Fibroblast of the aortic adventitia (primary cell): ENCODE data around the gene ASB6. TPM values are rescaled to one million over a fixed set of nuclear protein-coding genes. Genes with fewer than 3 reads are reported as not detected.

Experiments used
- DNase-seq: peaks from one replicate; pipeline ENCODE4 v3.0.0-alpha.2; 2010; ENCODE audit warnings: low read depth
- H3K4me3 ChIP-seq: 2 replicates; pipeline ENCODE4 v1.5.1; 2011; ENCODE audit warnings: low read depth, mild to moderate bottlenecking, control low read depth, low read length, moderate library complexity
- total RNA-seq: library from RNA; depleted of rRNA; stranded (reverse); fragments of >200 nt; gene quantifications from 2 replicates; pipeline ENCODE4 v1.2.3, GENCODE V29; 2012; ENCODE audit warnings: low replicate concordance
- TF ChIP-seq, protein P1 (sequence below): IDR thresholded peaks from 2 replicates; pipeline ENCODE4 v1.5.1; 2011; ENCODE audit warnings: mild to moderate bottlenecking, low read length, control low read depth, inconsistent platforms; ENCODE audit not compliant: insufficient read depth

The ASB6 gene
- total RNA-seq, 1 donor: 14.0 TPM

- H3K4me3 ChIP-seq: no peak overlapping the region
- TF ChIP-seq, protein P1, sequence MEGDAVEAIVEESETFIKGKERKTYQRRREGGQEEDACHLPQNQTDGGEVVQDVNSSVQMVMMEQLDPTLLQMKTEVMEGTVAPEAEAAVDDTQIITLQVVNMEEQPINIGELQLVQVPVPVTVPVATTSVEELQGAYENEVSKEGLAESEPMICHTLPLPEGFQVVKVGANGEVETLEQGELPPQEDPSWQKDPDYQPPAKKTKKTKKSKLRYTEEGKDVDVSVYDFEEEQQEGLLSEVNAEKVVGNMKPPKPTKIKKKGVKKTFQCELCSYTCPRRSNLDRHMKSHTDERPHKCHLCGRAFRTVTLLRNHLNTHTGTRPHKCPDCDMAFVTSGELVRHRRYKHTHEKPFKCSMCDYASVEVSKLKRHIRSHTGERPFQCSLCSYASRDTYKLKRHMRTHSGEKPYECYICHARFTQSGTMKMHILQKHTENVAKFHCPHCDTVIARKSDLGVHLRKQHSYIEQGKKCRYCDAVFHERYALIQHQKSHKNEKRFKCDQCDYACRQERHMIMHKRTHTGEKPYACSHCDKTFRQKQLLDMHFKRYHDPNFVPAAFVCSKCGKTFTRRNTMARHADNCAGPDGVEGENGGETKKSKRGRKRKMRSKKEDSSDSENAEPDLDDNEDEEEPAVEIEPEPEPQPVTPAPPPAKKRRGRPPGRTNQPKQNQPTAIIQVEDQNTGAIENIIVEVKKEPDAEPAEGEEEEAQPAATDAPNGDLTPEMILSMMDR: no peak
- no peak for DNase-seq
Observed at GRCh38 chr9:129629251-129629820, 12.6 kb downstream of the ASB6 start.

GRCh38 chr9:129628709-129629108 is 13.2 kb downstream of the ASB6 start:
- no peak for DNase-seq
- H3K4me3 ChIP-seq: peak overlapping the region; percentile 35
- TF ChIP-seq, protein P1: no peak

DNA sequence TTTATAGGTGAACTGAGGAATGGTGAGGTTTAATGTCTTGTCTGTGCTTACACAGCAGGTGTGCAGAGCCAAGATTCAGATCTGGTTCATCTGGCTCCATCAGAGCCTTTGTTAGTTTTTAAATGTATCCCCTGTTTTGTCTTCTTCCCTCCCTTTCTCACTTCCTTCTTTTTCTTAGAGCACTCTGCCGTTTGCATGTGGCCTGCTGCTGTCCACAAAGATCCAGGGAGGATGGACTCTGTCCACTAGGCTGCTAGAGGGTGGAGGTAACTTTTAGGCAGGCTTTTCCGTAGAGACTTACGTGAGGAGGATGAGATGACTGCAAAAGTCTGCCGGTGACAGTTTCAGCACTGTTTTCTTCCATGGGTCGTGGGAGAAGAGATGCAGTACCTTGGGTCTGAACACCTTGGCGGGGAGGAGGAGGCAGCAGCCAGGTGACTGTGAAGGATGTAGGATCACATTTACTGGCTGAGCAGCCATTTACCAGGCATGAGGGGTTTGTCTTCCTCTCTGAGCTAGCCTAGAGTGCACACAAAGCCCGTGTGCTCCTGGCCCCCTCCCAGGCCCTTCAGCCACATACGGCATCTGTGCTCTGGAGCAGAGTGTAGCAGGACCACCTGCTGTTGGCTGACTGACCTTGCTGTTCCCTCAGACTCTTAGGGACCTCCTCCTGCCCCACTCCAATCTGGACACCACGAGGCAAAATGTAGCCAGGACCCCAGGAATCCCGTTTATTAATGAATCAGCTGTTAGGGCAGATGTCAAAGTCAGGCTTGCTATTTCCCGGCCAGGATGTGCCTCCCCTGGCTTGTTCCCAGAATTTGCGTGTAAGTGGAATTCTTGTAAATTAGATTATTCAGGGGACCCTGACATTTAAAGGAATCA is 14.2 kb downstream of the ASB6 start:
- peak overlapping the region; percentile 89 for H3K4me3 ChIP-seq
- DNase-seq: no peak
- TF ChIP-seq, protein P1: no peak

DNA sequence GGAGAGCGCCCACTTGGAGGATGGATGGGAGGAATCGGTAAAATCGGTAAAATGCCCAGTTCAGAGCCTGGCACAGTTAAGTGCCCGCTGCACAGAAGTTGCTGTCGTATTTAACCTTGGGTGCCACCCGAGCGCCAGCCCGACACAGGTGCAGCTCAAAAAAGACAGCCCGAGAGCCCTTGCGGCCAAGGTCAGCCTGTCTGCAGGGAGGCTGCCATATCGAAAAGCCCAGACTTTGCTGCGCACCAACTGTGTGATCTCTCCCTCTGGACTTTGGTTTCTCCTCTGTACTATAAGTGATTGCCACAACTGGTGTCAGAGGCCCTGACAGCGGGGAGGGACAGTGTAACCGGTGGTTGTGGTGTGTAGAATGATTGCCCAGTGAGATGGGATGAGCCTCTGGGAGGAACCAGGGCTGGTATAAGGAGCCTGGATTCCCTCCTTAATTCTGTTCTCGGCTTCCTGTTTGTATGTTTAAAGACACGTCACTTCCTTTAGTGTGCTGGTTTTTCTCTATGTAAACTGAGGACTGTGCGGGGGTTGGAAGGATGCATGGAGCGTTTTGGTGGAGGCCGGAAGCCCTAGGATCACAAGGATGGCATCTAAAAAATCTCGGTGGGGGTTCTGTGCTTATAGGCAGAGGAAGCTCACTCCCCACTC is 15.2 kb downstream of the ASB6 start:
- peak; percentile 71 for DNase-seq
- TF ChIP-seq, protein P1: no peak
- peak overlapping the region; percentile 89 for H3K4me3 ChIP-seq

GRCh38 chr9:129626079-129626624 is 15.8 kb downstream of the ASB6 start, which contains the start of gene NTMT1:
Gene NTMT1 (plus strand): TSS chr9:129626163. CDS start chr9:129632704, 6,541 bp downstream.
- DNase-seq: peak; percentile 78
- TF ChIP-seq, protein P1: no peak
- peak within 1 kb of the TSS; percentile 89 for H3K4me3 ChIP-seq

DNA sequence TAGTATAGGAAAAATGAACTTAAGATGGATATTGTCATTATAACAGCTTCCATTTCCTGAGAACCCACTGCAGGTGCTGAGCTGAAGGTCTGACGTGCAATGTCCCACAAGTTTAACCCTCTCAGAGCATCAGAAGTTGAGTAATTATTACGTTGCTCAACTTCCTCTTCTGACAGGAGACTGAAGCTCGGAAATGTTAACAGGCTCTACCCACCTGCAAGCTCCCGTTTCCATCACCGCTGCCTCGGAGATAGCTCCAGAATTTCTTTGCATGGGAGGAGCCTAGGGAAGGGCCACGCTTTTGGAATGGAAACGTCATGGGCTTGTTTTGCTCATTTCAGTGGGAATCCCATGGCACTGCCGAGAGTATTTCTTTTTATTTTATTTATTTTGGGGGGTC is 17.0 kb downstream of the ASB6 start:
- no peak overlapping the region for H3K4me3 ChIP-seq
- TF ChIP-seq, protein P1: no peak
- no peak for DNase-seq
